ENCODE results near the gene SP9. TPM values are rescaled to one million over a fixed set of nuclear protein-coding genes. Genes with fewer than 3 reads are reported as not detected.
"Not testable (repeated sequence)": the region's sequence is repeated elsewhere in the genome, so short reads cannot be mapped to it uniquely, and the experiment has no call there.

Gene SP9
- total RNA-seq, 1 donor from 2014 or later: not detected

GRCh38 chr2:174362949-174363348 is 28.2 kb downstream of the SP9 start:
- Histone ChIP-seq H3K4me3 (no peak overlapping the region), H3K27ac (no peak overlapping the region), H3K4me1 (no peaks in the 10 kb centered on the region), H3K36me3 (peaks cover 0 to 28% of the 10 kb centered on the region in 2 donors), H3K9me3 (no peaks in the 10 kb centered on the region), H3K27me3 (no peaks in the 10 kb centered on the region)
- DNase-seq (ENCODE audit: extremely low spot score in 2 of 2): no peak
- no peak for TF ChIP-seq POLR2AphosphoS5 (IDR thresholded peaks at IDR 0.05; ENCODE audit: insufficient read depth in 1 of 2, low read depth in 1 of 2)
- no peak for TF ChIP-seq CTCF (IDR thresholded peaks at IDR 0.05)
- no peak for TF ChIP-seq POLR2A (IDR thresholded peaks at IDR 0.05)
- intact Hi-C loops (cut with DNase I): no loop called here

- H3K27me3 ChIP-seq; H3K4me1 ChIP-seq; DNase-seq (ENCODE audit: extremely low spot score in 2 of 2); H3K27ac ChIP-seq; H3K9me3 ChIP-seq; intact Hi-C loops (cut with DNase I); H3K4me3 ChIP-seq: not testable (repeated sequence)
- H3K36me3 ChIP-seq: peaks cover 0 to 30% of the 10 kb centered on the region in 2 donors
Measured at GRCh38 chr2:174363492-174364225, 28.9 kb downstream of the SP9 start.

DNA sequence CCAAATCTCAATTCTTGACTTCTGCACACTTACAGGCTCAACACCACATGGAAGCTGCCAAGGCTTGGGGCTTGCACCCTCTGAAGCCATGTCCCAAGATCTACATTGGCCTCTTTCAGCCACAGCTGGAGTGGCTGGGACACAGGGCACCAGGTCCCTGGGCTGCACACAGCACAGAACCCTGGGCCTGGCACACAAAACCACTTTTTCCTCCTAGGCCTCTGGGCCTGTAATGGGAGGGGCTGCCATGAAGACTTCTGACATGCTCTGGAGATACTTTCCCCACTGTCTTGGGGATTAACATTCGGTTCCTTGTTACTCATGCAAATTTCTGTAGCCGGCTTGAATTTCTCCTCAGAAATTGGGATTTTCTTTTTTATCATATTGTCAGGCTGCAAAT is 29.9 kb downstream of the SP9 start:
- Histone ChIP-seq H3K27ac (no peak overlapping the region), H3K4me1 (no peaks in the 10 kb centered on the region), H3K9me3 (no peaks in the 10 kb centered on the region), H3K36me3 (peaks cover 0 to 39% of the 10 kb centered on the region in 2 donors), H3K4me3 (no peak overlapping the region), H3K27me3 (no peaks in the 10 kb centered on the region)
- intact Hi-C loops (cut with DNase I): no loop called here
- DNase-seq (ENCODE audit: extremely low spot score in 2 of 2): no peak
- TF ChIP-seq POLR2A (IDR thresholded peaks at IDR 0.05): no peak

- TF ChIP-seq POLR2A (IDR thresholded peaks at IDR 0.05) (no peak), CTCF (IDR thresholded peaks at IDR 0.05) (no peak), POLR2AphosphoS5 (IDR thresholded peaks at IDR 0.05; ENCODE audit: insufficient read depth in 1 of 2, low read depth in 1 of 2) (no peak)
- Histone ChIP-seq H3K4me1 (no peaks in the 10 kb centered on the region), H3K9me3 (no peaks in the 10 kb centered on the region), H3K27ac (no peak overlapping the region), H3K27me3 (no peaks in the 10 kb centered on the region), H3K36me3 (peaks cover 0 to 46% of the 10 kb centered on the region in 2 donors), H3K4me3 (no peak overlapping the region)
- DNase-seq (ENCODE audit: extremely low spot score in 2 of 2): no peak
- intact Hi-C loops (cut with DNase I): no loop called here
Measured at GRCh38 chr2:174365571-174365970, 30.8 kb downstream of the SP9 start.

DNA sequence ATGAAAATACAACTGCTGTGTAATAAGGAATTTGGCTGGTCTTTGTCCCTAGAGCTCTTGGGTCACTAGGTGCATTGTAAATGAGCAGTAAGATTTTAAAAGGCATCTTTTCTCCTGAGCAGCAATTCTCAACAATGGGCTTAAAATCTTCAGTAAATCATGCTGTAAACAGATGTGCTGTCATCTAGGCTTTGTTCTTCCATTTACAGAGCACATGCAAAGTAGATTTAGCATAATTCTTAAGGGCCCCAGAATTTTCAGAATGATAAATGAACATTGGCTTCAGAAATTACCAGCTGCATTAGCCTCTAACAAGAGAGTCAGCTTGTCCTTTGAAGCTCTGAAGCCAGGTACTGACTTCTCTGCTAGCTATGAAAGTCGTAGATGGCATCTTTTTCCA is 33.9 kb downstream of the SP9 start:
- Histone ChIP-seq H3K36me3 (peaks cover 0 to 47% of the 10 kb centered on the region in 2 donors), H3K9me3 (no peaks in the 10 kb centered on the region), H3K4me3 (no peak overlapping the region), H3K27me3 (no peaks in the 10 kb centered on the region), H3K4me1 (no peaks in the 10 kb centered on the region), H3K27ac (no peak overlapping the region)
- intact Hi-C loops (cut with DNase I): no loop called here
- DNase-seq (ENCODE audit: extremely low spot score in 2 of 2): no peak
- no peak for TF ChIP-seq POLR2A (IDR thresholded peaks at IDR 0.05)
- no peak for TF ChIP-seq POLR2AphosphoS5 (IDR thresholded peaks at IDR 0.05; ENCODE audit: insufficient read depth in 1 of 2, low read depth in 1 of 2)
- no peak for TF ChIP-seq CTCF (IDR thresholded peaks at IDR 0.05)

DNA sequence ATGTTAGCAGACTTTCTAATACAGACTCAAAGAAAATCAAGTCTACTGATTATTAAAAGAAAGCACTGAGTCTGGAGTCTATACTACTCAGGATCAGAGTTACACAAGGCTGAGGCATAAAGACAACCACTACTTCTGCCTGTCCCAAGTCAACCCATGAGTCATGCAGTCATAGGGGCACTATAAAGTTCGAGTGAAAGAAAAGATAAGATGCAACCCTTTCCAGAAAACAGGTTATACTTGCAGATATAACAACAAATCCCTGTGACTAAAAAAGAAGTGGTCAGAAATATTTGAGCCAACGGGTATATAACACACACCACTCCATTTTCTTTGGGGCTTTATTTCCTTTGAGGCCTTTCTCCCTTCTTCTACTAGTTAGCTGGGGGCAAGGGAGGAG is 42.2 kb downstream of the SP9 start:
- Histone ChIP-seq H3K4me1 (no peaks in the 10 kb centered on the region), H3K36me3 (peaks cover 0 to 60% of the 10 kb centered on the region in 2 donors), H3K4me3 (no peak overlapping the region), H3K27me3 (no peaks in the 10 kb centered on the region), H3K9me3 (no peaks in the 10 kb centered on the region), H3K27ac (no peak overlapping the region)
- intact Hi-C loops (cut with DNase I): no loop called here
- TF ChIP-seq CTCF (IDR thresholded peaks at IDR 0.05) (no peak), POLR2A (IDR thresholded peaks at IDR 0.05) (no peak), POLR2AphosphoS5 (IDR thresholded peaks at IDR 0.05; ENCODE audit: insufficient read depth in 1 of 2, low read depth in 1 of 2) (no peak)
- DNase-seq (ENCODE audit: extremely low spot score in 2 of 2): no peak
